NCI-H2196 treated with DMSO at 0.1 percent for 48 hours (cell line): ENCODE measurements around the gene SHISA6.

Experiments used
- DNase-seq: peaks from one replicate; lab custom pipeline; 2025; ENCODE audit not compliant: unreplicated experiment; lab: John Stamatoyannopoulos, UW

The SHISA6 gene

DNA sequence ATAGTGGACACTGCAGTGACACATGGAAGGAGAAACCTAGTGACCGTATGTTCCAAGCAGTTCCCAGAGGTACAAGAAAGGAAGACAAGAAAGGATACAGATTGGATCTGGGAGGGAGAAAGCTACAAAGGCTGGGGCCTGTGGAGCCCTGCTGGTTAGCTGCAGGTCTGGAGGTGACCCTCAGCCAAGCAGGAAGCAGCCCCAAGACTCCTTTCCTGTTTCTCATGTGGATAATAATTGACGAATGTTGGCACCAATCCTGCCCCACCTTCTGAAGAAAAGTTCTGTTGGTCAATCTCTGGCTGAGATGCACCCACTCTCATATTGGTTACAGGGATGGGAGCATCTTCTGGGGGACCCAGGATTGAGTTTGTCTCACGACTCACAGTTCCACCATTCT lies 99.8 kb downstream of the SHISA6 start:
- no peak for DNase-seq

DNA sequence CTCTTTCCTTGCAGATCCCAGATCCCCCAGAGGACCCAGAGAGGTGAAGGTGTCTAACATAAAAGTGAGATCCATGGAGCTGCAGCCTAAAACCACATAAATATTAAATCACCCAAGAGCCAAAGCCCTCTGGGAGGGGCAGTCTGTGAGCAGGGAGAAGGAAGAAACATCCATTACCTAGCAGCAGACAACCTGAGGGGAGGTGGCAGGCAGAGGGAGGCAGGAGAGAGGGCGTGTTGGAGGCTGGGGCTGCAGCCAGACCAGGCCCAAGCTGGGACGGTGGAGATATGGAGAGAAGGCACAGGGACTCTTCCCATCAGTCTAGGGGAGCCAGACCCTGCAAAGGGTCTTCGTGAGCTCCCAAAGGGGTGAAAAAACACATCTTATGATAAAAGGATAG lies 101.1 kb downstream of the SHISA6 start:
- DNase-seq = no peak

GRCh38 chr17:11349106-11349505 lies 108.1 kb downstream of the SHISA6 start:
- DNase-seq = no peak

GRCh38 chr17:11351479-11351878 lies 110.5 kb downstream of the SHISA6 start:
- no peak for DNase-seq

DNA sequence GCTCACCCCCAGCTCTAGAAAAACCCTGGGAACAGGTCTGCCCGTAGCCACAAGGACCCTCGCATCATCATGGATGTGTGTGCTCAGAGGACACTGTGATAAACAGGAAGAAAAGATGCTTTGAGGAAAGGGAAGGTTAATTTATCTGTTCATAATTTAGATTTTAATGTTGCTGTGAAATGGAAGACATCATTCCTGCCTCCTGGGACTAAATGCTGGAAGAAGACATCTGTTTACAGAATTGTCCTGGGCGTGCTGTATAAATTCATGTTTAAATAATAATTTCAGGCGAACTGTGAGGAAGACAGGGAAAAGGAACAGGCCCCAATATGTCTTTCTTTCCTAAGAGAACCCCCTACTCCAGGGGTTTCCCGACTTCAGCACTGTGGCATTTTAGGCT lies 112.6 kb downstream of the SHISA6 start:
- no peak for DNase-seq

DNA sequence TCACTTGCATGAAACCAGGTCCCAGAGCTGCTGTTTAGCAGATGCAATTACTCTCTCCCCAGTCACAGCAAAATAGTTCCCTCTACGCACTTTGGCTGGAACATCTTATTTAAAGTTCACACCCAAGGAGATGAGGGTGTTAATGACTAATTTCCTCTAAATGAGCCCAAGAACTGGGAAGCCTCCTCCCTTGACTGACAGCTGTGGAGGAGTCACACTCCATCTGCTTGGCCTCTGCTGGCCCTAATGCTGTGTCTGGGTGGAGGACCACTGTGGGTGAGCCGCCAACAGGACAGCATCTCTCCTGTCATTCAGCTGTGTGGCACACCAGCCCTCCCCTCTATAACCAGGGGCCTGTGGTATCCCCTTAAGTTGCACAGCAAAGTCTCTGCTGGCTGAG lies 115.4 kb downstream of the SHISA6 start:
- no peak for DNase-seq

DNA sequence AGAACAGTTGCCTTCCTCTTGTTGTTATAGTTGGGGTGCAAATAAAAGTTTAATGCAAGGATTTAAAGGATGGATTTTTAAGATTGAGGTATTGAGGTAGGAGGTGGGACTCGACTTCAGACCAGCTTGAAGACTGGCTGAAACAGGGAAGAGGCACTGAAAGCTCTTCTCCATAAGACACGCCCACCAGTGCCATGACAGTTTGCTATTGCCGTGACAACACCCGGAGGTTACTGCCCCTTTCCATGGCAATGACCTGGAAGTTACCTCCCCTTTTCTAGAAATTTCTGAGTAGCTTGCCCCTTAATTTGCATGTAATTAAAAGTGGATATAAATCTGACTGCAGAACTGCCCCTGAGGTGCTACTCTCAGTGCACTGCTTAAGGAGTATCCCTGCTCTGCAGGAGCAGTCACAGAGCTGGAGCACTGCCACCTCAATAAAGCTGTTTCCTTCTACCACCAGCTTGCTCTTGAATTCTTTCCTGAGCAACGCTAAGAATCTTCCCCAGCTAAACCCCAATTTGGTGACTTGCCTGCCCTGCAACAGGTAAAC lies 122.6 kb downstream of the SHISA6 start:
- DNase-seq = no peak

- no peak for DNase-seq
Observed at GRCh38 chr17:11366272-11366850, 125.3 kb downstream of the SHISA6 start.

- no peak for DNase-seq
Observed at GRCh38 chr17:11369575-11369974, 128.6 kb downstream of the SHISA6 start.

DNA sequence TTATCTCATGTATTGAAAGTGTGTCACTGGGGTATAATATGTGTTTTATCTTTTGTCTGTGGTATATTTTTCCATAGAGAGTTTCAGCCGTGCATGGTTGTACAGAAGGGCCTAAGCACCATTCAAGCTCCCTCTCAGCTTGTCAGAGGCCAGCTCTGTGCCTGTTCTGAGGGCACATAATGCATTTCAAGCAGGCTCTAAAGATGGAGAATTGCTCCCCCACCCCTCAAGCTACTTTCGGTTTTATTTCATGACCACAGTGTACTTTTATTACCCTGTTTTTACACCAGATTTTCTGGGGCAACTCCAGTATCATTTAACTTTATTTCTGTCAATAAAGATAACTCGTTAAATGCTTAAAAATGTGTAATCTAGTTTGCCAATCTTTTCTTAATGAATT lies 131.7 kb downstream of the SHISA6 start:
- DNase-seq = no peak

- no peak for DNase-seq
Observed at GRCh38 chr17:11378506-11378905, 137.5 kb downstream of the SHISA6 start.

DNA sequence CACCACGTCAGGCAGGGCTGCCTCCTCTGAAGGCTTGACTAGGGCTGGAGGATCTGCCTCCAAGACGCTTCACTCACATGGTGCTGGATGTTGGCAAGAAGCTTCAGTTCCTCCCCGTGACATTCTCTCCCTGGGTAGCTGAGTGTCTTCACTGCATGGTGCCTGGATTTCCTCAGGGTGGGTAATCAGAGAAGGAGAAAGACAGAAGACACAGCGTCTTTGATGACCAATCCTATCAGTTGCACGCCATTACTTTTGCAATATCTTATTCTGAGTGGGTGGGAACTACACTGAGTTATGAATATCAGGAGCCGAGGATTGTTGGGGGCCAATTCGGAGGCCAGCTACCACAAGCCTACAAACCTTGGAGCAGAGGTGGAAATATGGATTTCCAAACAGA lies 139.7 kb downstream of the SHISA6 start:
- no peak for DNase-seq

DNA sequence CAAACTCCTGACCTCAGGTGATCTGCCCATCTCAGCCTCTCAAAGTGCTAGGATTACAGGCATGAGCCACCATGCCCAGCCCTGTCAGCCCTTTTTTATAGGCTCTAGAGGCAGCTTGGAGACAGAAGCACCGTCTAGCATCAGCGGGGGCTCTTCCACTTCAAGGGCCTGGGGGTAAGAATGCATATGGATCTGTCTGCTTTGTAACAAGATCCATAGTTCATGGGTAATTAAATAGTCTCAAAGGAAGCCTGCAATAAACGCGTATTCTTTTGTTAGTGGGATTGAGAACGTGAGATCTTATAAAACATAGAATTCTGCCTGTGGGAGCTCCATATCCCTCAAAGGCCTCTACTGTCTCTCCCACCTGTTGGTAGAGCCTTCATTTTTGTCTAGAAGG lies 142.1 kb downstream of the SHISA6 start:
- no peak for DNase-seq

GRCh38 chr17:11384131-11384530 lies 143.1 kb downstream of the SHISA6 start:
- no peak for DNase-seq

DNA sequence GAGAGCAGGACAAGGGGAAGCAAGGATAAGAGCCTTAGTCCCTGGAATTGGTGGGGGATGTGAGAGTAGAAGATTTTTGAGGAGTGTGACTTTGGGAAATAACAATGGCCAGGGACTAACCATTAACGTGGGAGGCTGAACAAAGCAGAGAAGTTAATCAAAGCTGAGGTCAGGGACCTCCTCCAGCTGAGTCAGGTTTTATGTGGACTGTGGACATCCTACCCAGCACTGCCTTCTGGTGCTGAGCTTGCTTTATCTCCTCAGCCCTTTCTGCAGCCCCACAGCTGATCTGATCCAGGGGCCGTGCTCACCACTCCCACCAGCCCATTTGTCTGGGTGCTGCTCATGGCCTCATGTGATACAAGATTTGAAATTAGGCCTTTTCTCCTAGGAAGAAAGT lies 146.6 kb downstream of the SHISA6 start:
- no peak for DNase-seq

- DNase-seq = no peak
Observed at GRCh38 chr17:11388054-11388453, 147.0 kb downstream of the SHISA6 start.

DNA sequence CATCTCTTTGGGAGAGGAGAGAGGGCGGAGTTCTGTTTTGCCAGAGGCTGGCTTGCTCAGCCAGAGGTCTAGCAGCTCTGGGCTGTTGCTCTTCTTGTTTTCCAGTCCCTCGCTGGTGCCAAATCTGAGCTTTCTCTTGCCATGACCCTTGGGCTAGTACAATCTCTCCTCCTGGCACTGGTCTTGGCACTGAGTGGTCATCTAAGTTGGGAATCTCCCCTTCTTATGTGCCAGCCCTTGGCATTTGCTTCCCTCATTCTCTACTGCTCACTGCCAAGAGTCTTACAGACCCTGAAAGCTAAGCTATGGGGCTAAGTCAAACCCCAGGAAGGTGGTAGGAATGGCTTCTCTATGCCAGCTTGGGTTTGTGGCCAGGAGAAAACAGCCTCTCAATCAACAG lies 148.6 kb downstream of the SHISA6 start:
- DNase-seq = no peak

- DNase-seq = no peak
Observed at GRCh38 chr17:11391134-11391533, 150.1 kb downstream of the SHISA6 start.

GRCh38 chr17:11404431-11405276 lies 163.6 kb downstream of the SHISA6 start:
- DNase-seq = no peak

DNA sequence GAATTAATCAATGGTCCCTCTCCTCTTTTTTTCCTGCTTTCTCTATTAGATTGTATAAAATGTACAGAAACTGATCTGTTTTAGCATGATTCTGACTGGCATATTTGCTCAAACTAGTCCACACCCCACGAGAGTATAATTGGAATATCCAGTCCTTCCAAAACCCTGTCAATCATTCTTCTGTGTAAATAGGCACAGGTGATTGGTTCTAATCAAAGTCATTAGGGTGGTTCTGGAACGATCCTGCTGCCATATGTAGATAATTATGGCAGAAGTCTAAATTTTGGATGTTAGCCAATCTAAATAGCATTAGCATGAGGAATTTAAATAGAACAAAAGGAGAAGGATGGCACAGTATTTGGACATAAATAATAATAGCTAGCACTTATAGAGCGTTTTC lies 165.7 kb downstream of the SHISA6 start:
- no peak for DNase-seq

- DNase-seq = no peak
Observed at GRCh38 chr17:11412654-11413053, 171.6 kb downstream of the SHISA6 start.

DNA sequence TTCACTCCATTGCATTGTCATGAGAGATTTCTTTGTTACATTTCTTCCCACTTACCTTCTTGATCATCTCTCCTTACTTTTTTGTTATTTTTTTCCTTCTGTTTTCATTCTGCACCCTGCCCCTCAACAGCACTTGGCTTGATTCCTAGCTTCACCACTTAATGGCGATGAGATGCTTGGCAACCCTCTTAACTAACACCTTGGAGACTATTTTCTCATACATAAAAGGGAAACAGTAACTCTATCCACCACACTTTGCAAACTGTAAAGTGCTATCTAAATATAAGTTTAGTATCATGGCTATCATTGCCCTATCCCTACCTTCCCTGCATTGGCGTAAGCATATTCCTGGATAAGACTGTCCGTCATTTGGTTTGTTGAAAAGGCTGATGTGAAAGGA lies 177.3 kb downstream of the SHISA6 start:
- no peak for DNase-seq

GRCh38 chr17:11430751-11431150 lies 189.7 kb downstream of the SHISA6 start:
- DNase-seq = no peak
